AG04449 (cell line): ENCODE data around the gene ZFP69.

Experiments used
- CTCF ChIA-PET: fragments of 350-600 bp; formaldehyde crosslinking; extraction: SDS; loops from one replicate; lab custom pipeline; 2021; ENCODE audit warnings: antibody characterized with exemption; lab: Yijun Ruan, JAX
- POLR2A ChIA-PET: fragments of 400-600, 350-600 bp; formaldehyde crosslinking; extraction: SDS; loops from one replicate; lab custom pipeline; 2020; ENCODE audit warnings: antibody characterized with exemption, inconsistent platforms; lab: Yijun Ruan, JAX
- DNase-seq: peaks from one replicate; pipeline ENCODE4 v3.0.0-alpha.2; 2010; ENCODE audit warnings: low read depth, low spot score
- H3K4me3 ChIP-seq: 2 replicates; pipeline ENCODE4 v1.5.1; 2011; ENCODE audit warnings: low read depth, mild to moderate bottlenecking, control low read depth, low read length
- CTCF ChIP-seq: IDR thresholded peaks from one replicate; pipeline ENCODE4 v1.5.1; 2011; ENCODE audit warnings: mild to moderate bottlenecking, moderate library complexity, low read length, control low read depth, inconsistent platforms; ENCODE audit not compliant: insufficient read depth; ENCODE audit errors: missing control alignments

ZFP69 gene

GRCh38 chr1:40454873-40455272 is 22.2 kb upstream of the ZFP69 start:
- DNase-seq = no peak
- no peak overlapping the region for H3K4me3 ChIP-seq
- POLR2A ChIA-PET = no interaction called here
- CTCF ChIA-PET = interaction anchor here (1.1 kb wide), 1 partner anchor 16 kb away, joined by 7 read pairs; no protein-coding TSS in a partner anchor
- no peak for TF ChIP-seq CTCF

- CTCF ChIA-PET = interaction anchor here (1.7 kb wide), 1 partner anchor 13 kb away, joined by 4 read pairs; the partner anchor contains the start of gene ZFP69B
- no peak for TF ChIP-seq CTCF
These were observed 14.0 kb upstream of the ZFP69 start for GRCh38 chr1:40462956-40463590.

GRCh38 chr1:40469327-40469726 is 7.8 kb upstream of the ZFP69 start:
- TF ChIP-seq CTCF = no peak
- H3K4me3 ChIP-seq = no peak overlapping the region
- ChIA-PET POLR2A (no interaction called here), CTCF (no interaction called here)
- no peak for DNase-seq

More at GRCh38 chr1:40462956-40463590, 14.0 kb upstream of the ZFP69 start:
- DNase-seq = no peak
- POLR2A ChIA-PET = no interaction called here
- H3K4me3 ChIP-seq = no peak overlapping the region

GRCh38 chr1:40475268-40475667 is 1.8 kb upstream of the ZFP69 start:
- no peak for DNase-seq
- ChIA-PET CTCF (no interaction called here), POLR2A (no interaction called here)
- no peak for TF ChIP-seq CTCF
- no peak overlapping the region for H3K4me3 ChIP-seq

GRCh38 chr1:40477678-40478053 is 576 bp downstream of the ZFP69 start:
- no peak for DNase-seq
- TF ChIP-seq CTCF = no peak
- H3K4me3 ChIP-seq = peak overlapping the region; percentile 69
- ChIA-PET POLR2A (interaction anchor here (0.8 to 2.9 kb wide), 2 partner anchors 27 to 31 kb away, joined by 3 to 9 read pairs; partner anchors contain the start of genes EXO5 and ZFP69B), CTCF (interaction anchor here (1.0 kb wide), 1 partner anchor 55 kb away, joined by 3 read pairs; no protein-coding TSS in a partner anchor)

- TF ChIP-seq CTCF = no peak
- no peak for DNase-seq
- ChIA-PET POLR2A (interaction anchor here (0.8 to 2.9 kb wide), 2 partner anchors 28 to 31 kb away, joined by 3 to 9 read pairs; partner anchors contain the start of genes EXO5 and ZFP69B), CTCF (interaction anchor here (1.0 kb wide), 1 partner anchor 54 kb away, joined by 3 read pairs; no protein-coding TSS in a partner anchor)
- peak overlapping the region; percentile 69 for H3K4me3 ChIP-seq
These were observed 1.2 kb downstream of the ZFP69 start for GRCh38 chr1:40478276-40478675.
